Limb (tissue), 2 donors: ENCODE results near the gene MADD.

ENCODE experiments used
- DNase-seq, 2 donors: peaks; one replicate each; pipeline ENCODE4 v3.0.0-alpha.2; 2016; ENCODE audit errors: extremely low spot score in 2 of 2

Gene MADD

GRCh38 chr11:47251751-47252150 is 18.2 kb upstream of the MADD start:
- DNase-seq, result no peak

GRCh38 chr11:47253660-47254059 is 16.3 kb upstream of the MADD start:
- no peak for DNase-seq

- DNase-seq, result no peak
These were observed 15.5 kb upstream of the MADD start for GRCh38 chr11:47254386-47254785.

- no peak for DNase-seq
These were observed 13.6 kb upstream of the MADD start for GRCh38 chr11:47256374-47256773.

GRCh38 chr11:47257177-47257516 is 12.8 kb upstream of the MADD start:
- no peak for DNase-seq

GRCh38 chr11:47257517-47258316 is 12.2 kb upstream of the MADD start, which contains the start of gene NR1H3:
TSS of gene NR1H3 (plus strand) at chr11:47257996. CDS start at chr11:47259217, 1,221 bp downstream.
- peak; percentile 42 to 62 for DNase-seq

- no peak for DNase-seq
These were observed 11.5 kb upstream of the MADD start for GRCh38 chr11:47258317-47258902.

- DNase-seq, result no peak
These were observed 10.5 kb upstream of the MADD start for GRCh38 chr11:47259232-47259977.

- no peak for DNase-seq
These were observed 9.6 kb upstream of the MADD start for GRCh38 chr11:47260366-47260765.

GRCh38 chr11:47261291-47261800 is 8.6 kb upstream of the MADD start:
- DNase-seq, result no peak

- no peak for DNase-seq
These were observed 5.8 kb upstream of the MADD start for GRCh38 chr11:47264119-47264518.

GRCh38 chr11:47264521-47264920 is 5.4 kb upstream of the MADD start:
- DNase-seq, result no peak

GRCh38 chr11:47267876-47268275 is 2.1 kb upstream of the MADD start:
- no peak for DNase-seq

- no peak for DNase-seq
These were observed 1.4 kb upstream of the MADD start for GRCh38 chr11:47268448-47269001.

- peak; percentile 88 to 95 for DNase-seq
These were observed 718 bp upstream of the MADD start for GRCh38 chr11:47269002-47269828.

- DNase-seq, result no peak
These were observed 668 bp downstream of the MADD start for GRCh38 chr11:47270331-47271271.

- DNase-seq, result no peak
These were observed 1.4 kb downstream of the MADD start for GRCh38 chr11:47271328-47271727.

- no peak for DNase-seq
These were observed 2.2 kb downstream of the MADD start for GRCh38 chr11:47271961-47272661.

- no peak for DNase-seq
These were observed 2.8 kb downstream of the MADD start for GRCh38 chr11:47272706-47273105.
